HG02970 (cell line): ENCODE results near the gene NDUFA13.
A peak's percentile ranks its signal among the peaks of the same experiment; 100 is the strongest.

Experiments
- ATAC-seq: cut with Tn5 transposase; IDR thresholded peaks from one replicate; pipeline ENCODE4 v1.9.1; 2021; ENCODE audit warnings: mild to moderate bottlenecking, moderate library complexity, moderate number of reproducible peaks; ENCODE audit not compliant: unreplicated experiment, low FRiP score

The NDUFA13 gene

DNA sequence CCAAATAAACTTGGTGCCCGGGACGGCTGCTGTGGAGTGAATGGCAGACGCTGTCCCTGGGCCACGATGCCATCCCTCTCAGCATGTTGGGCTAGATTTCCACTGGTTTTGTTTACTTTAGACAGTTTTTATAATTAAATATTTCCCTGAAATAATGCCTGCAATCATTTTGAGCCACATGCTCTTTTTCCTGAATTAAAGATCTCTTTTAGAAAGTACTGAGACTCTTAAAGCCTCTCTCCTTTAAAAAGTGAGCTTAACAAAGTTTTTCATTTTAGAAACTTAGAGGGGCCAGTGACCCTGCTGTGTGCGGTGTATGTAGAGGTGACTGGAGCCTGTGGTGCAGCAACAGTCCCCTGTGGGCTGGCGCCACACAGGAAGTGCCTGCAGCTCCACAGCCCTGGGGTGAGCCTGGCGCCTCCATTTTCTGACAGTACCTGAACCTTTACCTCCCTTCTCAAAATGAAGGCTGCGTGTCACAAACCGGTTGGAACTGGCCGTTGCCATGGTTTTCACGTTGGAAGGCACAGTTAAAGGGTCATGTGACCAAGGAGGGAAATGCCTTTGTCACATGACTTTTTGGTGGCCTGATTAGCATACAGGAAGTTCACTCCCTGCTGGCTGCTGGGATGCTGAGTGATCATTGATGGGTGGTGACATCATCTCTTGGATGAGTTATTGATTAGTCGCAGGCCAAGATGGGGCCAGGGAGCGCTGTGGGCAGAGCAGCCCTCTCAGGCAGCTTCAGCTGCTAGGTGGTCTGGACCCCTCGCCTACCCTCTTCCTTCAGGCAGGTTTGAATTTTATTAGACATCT lies 26.9 kb upstream of the NDUFA13 start:
- ATAC-seq, result peak; percentile 60

DNA sequence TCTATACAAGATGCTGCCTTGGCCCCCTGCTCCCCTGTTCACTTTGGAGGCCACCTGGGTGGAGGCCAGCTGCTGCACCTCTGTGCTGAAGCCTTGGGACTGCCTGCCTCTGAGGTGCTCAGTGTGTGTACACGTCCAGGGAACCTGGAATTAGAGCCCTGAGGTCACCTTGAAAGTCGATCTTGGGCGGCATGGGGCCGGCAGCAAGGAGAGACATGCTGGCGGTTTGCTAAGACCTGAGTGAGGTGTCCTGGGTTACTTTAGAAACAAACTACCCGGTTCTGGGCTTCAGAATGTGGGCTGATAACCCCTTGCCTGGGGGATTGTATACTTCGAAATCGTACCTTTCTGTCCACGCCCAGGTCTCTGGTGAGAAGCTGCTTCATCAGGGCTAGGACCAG lies 26.2 kb upstream of the NDUFA13 start:
- no peak for ATAC-seq

DNA sequence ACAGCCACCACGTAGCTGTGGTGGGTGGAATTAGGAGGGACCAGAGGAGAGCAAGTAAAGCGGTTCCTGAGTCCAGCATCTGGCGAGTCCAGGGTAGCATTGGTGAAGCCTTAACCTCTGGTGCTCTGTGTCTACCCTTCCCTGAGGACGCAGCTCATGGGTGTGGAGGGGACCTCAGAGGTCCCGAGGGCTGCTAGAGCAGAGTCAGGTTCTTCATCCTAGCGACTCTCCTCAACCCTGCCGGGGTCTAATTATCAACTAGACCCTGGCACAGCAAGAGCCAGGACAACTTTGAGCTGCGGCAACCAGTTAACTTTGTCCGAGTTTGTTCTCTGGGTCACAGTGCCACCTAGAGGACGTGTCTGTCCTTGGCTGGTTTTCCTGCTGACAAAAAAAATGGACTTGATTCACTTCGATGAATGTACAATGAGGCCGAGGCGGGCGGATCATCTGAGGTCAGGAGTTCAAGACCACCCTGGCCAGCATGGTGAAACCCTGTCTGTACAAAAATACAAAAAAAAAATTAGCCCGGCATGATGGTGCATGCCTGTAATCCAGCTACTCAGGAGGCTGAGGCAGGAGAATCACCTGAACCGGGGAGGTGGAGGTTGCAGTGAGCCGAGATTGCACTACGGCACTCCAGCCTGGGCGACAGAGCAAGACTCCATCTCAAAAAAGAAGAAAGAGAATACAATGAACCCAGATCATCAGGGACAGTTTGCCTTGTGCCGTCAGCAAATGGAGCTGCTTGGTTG lies 25.6 kb upstream of the NDUFA13 start:
- ATAC-seq, result no peak

- no peak for ATAC-seq
Measured at GRCh38 chr19:19491321-19492025, 24.6 kb upstream of the NDUFA13 start.

- no peak for ATAC-seq
Measured at GRCh38 chr19:19492026-19492610, 23.9 kb upstream of the NDUFA13 start.

DNA sequence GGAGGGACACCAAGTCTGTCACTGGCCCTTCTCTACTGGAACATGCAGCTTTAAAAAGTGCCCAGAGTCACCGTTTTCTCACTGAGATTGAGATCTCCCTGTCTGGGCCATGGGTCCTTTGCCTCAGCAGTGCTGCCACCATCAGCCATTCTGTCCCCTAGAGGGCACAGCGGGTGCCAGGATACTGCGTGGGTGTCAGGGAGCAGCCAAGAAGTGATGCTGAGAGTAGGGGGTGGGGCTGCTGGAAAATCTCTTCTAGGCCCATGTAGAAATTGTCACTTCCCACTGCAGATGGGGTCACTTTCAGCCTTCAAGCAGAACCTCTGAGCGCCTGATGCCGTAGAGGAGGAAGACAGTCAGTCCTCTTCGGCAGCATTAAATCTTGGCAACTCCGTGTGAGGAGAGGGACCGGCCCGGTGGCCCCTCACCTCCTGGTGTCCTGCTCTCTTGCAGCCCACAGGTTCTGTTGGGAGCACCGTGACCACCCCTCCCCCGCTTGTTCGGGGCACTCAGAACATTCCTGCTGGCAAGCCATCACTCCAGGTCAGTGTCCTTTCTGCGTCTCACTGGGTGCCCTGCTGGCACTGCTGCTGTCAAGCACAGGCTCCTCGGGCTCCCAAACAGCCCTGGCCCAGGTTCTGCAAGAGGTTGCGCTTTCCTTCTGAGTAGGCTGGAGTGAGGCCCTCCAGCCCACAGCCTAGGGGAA lies 22.0 kb upstream of the NDUFA13 start:
- no peak for ATAC-seq

DNA sequence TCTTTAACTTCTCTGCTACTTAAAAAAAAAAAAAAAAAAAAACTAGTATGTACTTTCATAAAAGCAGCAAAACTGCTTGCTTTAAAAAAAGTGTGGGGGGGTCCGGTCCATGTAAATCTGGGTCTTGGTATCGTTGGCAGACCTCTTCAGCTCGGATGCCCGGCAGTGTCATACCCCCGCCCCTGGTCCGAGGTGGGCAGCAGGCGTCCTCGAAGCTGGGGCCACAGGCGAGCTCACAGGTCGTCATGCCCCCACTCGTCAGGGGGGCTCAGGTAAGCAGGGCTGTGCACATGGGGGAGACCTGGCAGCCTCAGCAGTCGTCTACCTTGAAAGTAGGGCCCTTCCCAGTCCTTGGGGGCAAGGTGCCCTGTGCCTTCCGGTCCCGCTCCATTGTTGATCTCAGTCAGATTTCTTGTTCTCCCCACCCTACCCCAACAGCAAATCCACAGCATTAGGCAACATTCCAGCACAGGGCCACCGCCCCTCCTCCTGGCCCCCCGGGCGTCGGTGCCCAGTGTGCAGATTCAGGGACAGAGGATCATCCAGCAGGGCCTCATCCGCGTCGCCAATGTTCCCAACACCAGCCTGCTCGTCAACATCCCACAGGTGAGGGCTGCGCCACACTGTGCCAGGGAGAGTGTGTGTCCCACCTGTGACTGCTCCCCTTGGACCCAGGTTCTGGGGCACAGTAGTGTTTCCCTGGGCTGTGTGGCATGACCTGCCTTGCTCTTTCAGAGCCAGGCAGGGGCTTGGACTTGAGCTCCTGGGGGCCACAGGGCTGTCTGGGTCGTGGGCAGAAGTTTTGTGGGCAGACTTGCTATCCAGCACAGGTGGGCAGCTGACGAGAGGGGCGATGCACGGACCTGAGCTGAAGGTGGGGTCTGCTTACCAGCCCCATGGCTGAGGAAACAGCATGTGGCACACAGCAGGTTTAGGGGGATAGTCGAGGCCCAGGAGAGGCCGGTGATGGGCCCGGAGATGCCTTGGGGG lies 20.1 kb upstream of the NDUFA13 start:
- no peak for ATAC-seq

DNA sequence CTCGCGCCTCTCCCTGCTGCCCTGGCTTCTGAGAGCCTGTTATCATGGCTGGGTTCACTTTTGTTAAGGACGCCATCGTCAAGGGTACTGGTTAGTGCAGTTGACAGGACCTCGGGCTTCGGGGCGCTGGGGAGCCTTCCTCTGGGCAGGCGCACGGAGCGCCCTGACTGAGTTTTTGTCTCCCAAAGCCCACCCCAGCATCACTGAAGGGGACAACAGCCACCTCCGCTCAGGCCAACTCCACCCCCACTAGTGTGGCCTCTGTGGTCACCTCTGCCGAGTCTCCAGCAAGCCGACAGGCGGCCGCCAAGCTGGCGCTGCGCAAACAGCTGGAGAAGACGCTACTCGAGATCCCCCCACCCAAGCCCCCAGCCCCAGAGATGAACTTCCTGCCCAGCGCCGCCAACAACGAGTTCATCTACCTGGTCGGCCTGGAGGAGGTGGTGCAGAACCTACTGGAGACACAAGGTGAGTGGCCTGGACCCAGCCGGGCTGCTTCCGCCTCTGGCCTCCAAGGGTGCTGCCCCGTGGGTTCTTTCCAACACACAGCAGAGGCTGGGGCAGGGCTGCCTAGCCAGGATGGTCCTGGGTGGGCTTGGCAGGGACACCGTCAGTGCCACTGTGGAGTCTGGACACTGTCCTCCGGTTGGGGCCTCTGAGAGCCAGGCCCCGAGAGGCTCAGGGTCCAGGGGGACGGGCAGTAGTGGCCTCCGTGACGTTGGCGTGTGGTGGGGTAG lies 17.6 kb upstream of the NDUFA13 start:
- no peak for ATAC-seq

DNA sequence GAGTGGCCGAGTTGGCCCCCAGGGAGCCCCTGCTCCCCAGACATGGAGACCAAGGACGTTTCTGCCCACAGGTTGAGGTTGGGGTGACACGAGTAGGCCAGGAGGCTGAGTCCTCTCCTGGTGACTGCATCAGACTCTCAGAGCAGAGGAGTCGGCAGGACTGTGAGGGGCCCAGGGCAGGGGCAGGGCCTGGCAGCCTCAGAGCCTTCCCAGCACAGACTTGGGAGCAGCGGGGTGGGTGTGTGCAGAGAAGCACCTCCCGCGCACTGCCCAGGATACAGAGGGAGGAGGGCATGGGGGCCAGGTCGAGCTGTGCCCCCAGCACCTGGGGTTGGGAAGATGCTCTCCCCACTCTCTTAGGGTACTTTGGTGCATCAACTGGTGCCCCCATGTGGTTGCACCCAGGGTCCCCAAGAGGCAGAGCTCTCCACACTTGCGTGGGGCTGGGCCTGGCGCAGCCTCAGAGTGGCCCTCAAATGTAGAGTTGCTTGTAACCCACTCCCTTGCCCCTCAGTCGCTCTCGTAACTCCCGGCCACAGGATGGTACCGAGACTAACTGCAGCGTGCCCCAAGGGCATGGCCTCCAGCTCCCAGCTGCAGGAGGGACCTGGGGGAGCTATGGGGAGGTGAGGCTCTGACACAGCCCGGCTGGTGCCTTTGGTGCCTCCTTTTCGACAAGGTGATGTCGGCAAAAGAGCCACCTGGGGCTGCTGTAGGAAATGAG lies 16.6 kb upstream of the NDUFA13 start:
- no peak for ATAC-seq

DNA sequence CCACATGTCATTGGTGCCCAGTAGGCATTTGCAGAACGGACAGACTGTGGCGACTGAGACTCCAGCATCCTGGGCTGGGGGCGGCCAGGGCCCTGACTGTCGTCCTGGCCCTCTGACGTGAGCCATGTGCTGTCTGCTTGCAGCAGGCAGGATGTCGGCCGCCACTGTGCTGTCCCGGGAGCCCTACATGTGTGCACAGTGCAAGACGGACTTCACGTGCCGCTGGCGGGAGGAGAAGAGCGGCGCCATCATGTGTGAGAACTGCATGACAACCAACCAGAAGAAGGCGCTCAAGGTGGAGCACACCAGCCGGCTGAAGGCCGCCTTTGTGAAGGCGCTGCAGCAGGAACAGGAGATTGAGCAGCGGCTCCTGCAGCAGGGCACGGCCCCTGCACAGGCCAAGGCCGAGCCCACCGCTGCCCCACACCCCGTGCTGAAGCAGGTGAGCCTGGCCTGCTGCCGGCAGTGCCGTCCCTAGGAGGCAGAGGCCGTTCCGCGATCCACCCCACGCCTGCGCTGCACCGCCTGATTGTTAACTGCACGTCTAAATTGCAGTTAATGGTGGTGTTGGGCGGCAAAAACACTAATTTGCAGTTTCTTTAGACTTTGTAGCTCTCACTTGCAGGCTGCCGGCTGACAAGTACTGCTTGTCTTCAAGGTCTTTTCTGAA lies 14.9 kb upstream of the NDUFA13 start:
- no peak for ATAC-seq

- ATAC-seq, result no peak
Measured at GRCh38 chr19:19501798-19502197, 14.2 kb upstream of the NDUFA13 start.

DNA sequence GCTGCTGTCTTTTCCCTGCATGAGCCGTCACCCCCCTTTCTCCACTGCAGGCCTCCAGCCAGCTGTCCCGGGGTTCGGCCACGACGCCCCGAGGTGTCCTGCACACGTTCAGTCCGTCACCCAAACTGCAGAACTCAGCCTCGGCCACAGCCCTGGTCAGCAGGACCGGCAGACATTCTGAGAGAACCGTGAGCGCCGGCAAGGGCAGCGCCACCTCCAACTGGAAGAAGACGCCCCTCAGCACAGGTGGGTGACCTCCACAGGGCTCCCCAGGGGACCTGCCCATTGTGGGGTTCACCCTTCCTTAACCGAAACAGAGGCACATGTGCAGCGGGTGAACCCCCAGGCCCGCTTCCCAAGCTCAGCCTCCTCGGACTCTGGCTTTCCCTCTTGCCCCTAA lies 13.7 kb upstream of the NDUFA13 start:
- no peak for ATAC-seq

DNA sequence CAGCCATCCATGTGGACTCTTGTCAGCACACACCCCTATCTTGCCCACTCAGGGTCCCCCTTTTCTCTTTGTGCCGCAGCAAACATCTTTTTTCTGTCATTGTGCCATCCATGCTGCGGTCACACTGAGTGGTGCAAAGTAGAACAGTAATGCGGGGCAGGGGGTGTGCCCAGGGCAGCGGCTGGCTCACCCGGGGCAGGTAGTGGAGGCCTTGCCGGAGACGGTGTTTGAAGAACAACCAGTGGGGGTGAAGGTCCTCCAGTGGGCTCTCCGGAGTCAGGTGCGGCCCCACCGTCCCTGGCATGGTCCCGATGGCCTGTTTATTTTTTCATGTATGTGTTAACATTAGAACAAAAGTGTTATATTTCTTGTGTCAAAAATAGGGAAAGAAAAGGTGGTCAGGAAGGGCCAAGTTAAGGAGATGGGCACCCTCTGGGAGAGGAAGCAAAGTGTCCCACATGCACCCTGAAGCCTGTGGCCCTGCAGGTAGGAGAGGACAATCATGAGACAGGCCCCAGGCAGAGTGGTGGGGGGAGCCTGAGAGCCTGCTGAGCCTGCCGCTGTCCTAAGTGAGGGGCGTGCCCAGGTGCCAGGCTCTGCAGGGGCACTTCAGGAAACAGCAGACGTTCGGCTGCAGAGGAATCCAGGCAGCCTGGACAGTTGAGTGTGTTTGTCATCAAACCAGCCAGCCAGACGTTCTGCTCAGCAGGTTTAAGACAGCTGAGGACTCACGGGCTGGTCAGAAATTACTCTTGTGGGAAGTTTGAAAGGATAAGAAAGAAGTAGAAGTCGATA lies 13.0 kb upstream of the NDUFA13 start:
- ATAC-seq, result no peak

GRCh38 chr19:19504754-19505668 lies 11.0 kb upstream of the NDUFA13 start:
- ATAC-seq, result no peak

GRCh38 chr19:19505669-19506326 lies 10.2 kb upstream of the NDUFA13 start:
- no peak for ATAC-seq
